GM12891 (cell line): Measurements from ENCODE around the gene GAL3ST1.

Experiments
- PAX5 ChIP-seq: IDR thresholded peaks from 2 replicates; pipeline ENCODE4 v1.6.1; 2011; ENCODE audit warnings: low read length, moderate library complexity, mild to moderate bottlenecking; ENCODE audit not compliant: insufficient read depth, severe bottlenecking
- POLR2A ChIP-seq: IDR thresholded peaks from 2 replicates; pipeline ENCODE4 v1.6.1; 2011; ENCODE audit warnings: low read depth, low read length, control low read depth
- POLR2AphosphoS5 ChIP-seq: IDR thresholded peaks from 2 replicates; pipeline ENCODE4 v1.6.1; 2011; ENCODE audit warnings: low read depth, low read length, control low read depth
- SPI1 ChIP-seq: IDR thresholded peaks from 2 replicates; pipeline ENCODE4 v1.6.1; 2011; ENCODE audit warnings: low read depth, low read length, control low read depth
- TAF1 ChIP-seq: IDR thresholded peaks from 2 replicates; pipeline ENCODE4 v1.6.1; 2011; ENCODE audit warnings: low read depth, low read length, control low read depth

DNA sequence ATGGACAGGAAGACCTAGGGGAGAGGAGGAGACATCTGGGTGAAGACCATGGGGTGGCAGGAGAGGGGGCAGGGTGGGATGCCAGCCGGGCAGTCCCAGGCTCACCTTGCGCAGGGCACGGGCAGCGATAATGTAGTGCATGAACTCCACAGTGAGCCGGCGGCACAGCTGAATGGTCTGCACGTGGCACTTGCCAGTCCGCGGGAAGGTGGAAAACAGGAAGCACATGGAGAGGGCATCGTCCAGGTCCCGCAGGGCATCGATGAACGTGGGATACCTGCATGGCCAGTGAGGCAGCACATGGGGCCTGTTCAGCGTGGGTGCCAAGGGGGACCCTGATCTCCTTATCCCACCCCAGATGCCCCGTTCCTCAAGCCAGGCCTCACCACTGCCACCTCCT is 10.0 kb upstream of the GAL3ST1 start:
- TF ChIP-seq TAF1 (no peak), POLR2AphosphoS5 (peak; percentile 21; the same call in 1 of the 2 replicates), POLR2A (no peak; the same call in 1 of the 2 replicates), SPI1 (no peak), PAX5 (no peak)
